ENCODE results near the gene CD1B. TPM values are rescaled to one million over a fixed set of nuclear protein-coding genes. Genes with fewer than 3 reads are reported as not detected.
A peak's percentile ranks its signal among the peaks of the same experiment; 100 is the strongest.
"Not testable (repeated sequence)": the region's sequence is repeated elsewhere in the genome, so short reads cannot be mapped to it uniquely, and the experiment has no call there.

CD1B gene
- total RNA-seq, 3 donors from 2014 or later (not counting 1 experiment from before 2014, with no cell fraction given): not detected

DNA sequence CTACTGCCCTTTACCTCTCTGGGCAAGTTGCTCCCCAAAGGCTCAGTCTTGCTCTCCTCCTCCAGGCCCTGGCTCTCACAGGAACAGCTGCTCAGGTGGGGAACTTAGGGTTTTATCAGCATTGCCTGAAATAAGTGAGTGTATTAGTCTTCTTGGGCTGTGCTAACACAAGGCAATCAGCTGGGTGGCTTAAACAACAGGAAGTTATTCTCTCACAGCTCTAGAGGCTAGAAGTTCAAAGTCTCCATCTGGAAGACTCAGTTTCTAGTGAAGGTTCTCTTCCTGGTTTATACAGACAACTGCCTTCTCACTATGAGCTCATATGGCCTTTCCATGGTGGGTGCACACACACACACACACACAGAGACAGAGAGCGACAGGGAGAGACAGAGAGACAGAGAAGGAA, 44.4 kb downstream of the CD1B start:
- Histone ChIP-seq H3K9me3 (ENCODE audit: control insufficient read depth, insufficient read depth, low read length) (peaks cover 3% of the 10 kb centered on the region), H3K27me3 (ENCODE audit: control insufficient read depth, insufficient read depth, low read length) (no peaks in the 10 kb centered on the region), H3K4me3 (ENCODE audit: low read length) (no peak overlapping the region), H3K4me1 (ENCODE audit: control insufficient read depth, insufficient read depth, low read length) (peaks cover 19% of the 10 kb centered on the region), H3K27ac (ENCODE audit: low read length) (peak overlapping the region; percentile 8), H3K36me3 (ENCODE audit: control insufficient read depth, insufficient read depth, low read length) (no peaks in the 10 kb centered on the region)
- no peaks in the 10 kb centered on the region for H3K36me3 Mint-ChIP-seq
- no peak overlapping the region for H3K4me3 Mint-ChIP-seq
- WGBS (ENCODE audit: insufficient coverage): 40% methylated on average over 1 of the region's 1 CpG
- no peaks in the 10 kb centered on the region for H3K9me3 Mint-ChIP-seq
- H3K27ac Mint-ChIP-seq: no peak overlapping the region
- TF ChIP-seq, protein P1, sequence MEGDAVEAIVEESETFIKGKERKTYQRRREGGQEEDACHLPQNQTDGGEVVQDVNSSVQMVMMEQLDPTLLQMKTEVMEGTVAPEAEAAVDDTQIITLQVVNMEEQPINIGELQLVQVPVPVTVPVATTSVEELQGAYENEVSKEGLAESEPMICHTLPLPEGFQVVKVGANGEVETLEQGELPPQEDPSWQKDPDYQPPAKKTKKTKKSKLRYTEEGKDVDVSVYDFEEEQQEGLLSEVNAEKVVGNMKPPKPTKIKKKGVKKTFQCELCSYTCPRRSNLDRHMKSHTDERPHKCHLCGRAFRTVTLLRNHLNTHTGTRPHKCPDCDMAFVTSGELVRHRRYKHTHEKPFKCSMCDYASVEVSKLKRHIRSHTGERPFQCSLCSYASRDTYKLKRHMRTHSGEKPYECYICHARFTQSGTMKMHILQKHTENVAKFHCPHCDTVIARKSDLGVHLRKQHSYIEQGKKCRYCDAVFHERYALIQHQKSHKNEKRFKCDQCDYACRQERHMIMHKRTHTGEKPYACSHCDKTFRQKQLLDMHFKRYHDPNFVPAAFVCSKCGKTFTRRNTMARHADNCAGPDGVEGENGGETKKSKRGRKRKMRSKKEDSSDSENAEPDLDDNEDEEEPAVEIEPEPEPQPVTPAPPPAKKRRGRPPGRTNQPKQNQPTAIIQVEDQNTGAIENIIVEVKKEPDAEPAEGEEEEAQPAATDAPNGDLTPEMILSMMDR (IDR thresholded peaks at IDR 0.05): no peak
- peaks cover 10 to 23% of the 10 kb centered on the region in 2 donors for H3K4me1 Mint-ChIP-seq
- intact Hi-C loops (cut with micrococcal nuclease): no loop called here
- no peak for DNase-seq
- no peak for ATAC-seq
- H3K27me3 Mint-ChIP-seq (ENCODE audit: low read depth in 2 of 2): peaks cover 6 to 25% of the 10 kb centered on the region in 2 donors

DNA sequence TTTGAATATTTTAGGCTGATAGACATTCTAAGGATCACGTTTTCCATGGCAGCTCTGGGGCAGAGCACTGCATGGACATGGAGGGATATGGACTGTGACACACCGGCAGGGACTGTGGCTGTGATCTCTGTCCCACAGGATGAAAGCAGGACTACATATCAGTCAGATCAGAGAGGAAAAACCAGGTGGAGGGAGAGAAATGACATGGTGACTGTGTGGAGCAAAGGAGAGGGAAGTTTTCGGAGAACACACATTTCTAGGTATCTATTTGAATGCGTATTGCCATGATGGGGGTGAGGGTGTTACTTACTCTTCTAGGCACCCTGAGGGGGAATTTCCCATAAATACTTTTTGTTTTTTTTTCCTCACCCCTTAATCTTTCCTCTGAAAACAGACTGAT, 44.8 kb downstream of the CD1B start:
- WGBS (ENCODE audit: insufficient coverage): 60% methylated on average over 3 of the region's 4 CpGs

DNA sequence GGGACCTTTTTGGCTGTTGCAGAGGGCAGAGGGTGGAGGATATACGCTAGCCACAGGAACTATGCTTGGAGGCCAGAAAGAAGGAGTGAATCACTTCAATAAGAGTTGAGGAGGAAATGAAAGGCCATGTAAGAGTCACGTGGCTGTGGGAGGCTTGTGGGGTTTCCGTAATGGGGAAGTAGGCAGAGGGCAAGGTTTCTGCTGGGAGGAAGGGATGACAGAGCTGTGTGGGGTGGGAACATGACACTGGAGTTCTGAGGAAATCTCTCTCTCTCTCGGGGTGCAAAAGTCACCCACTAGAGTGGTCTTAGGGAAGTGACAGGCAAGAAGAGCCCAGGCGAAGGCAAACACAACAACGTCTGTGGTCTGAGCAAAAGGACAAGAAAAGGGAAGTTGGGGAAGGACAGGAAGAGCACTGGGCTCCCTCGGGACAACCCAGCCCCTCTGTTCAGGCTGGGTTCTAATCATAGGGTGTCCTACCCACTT, 45.5 kb downstream of the CD1B start:
- Histone ChIP-seq H3K27me3 (ENCODE audit: control insufficient read depth, insufficient read depth, low read length) (no peaks in the 10 kb centered on the region), H3K36me3 (ENCODE audit: control insufficient read depth, insufficient read depth, low read length) (no peaks in the 10 kb centered on the region), H3K4me1 (ENCODE audit: control insufficient read depth, insufficient read depth, low read length) (peaks cover 16% of the 10 kb centered on the region), H3K27ac (ENCODE audit: low read length) (peak overlapping the region; percentile 47), H3K4me3 (ENCODE audit: low read length) (no peak overlapping the region), H3K9me3 (ENCODE audit: control insufficient read depth, insufficient read depth, low read length) (peaks cover 3% of the 10 kb centered on the region)
- H3K4me3 Mint-ChIP-seq: no peak overlapping the region
- H3K27ac Mint-ChIP-seq: peak overlapping the region in 1 of 2 donors; percentile 11
- peak; percentile 42 to 70 (median 52) for ATAC-seq
- DNase-seq: peak in 1 of 2 donors; percentile 20
- TF ChIP-seq, protein P1 (IDR thresholded peaks at IDR 0.05): no peak
- peaks cover 8 to 37% of the 10 kb centered on the region in 2 donors for H3K27me3 Mint-ChIP-seq (ENCODE audit: low read depth in 2 of 2)
- H3K36me3 Mint-ChIP-seq: no peaks in the 10 kb centered on the region
- H3K4me1 Mint-ChIP-seq: peaks cover 10 to 23% of the 10 kb centered on the region in 2 donors
- intact Hi-C loops (cut with micrococcal nuclease): no loop called here
- WGBS (ENCODE audit: insufficient coverage): 11% methylated on average over 7 of the region's 7 CpGs
- H3K9me3 Mint-ChIP-seq: no peaks in the 10 kb centered on the region

More for the DNA sequence above, 44.8 kb downstream of the CD1B start:
- TF ChIP-seq, protein P1 (IDR thresholded peaks at IDR 0.05): no peak
- peaks cover 3% of the 10 kb centered on the region for H3K9me3 ChIP-seq (ENCODE audit: control insufficient read depth, insufficient read depth, low read length)
- H3K4me3 ChIP-seq (ENCODE audit: low read length): no peak overlapping the region
- no peaks in the 10 kb centered on the region for H3K36me3 Mint-ChIP-seq
- H3K27me3 Mint-ChIP-seq (ENCODE audit: low read depth in 2 of 2): peaks cover 8 to 30% of the 10 kb centered on the region in 2 donors
- peak overlapping the region; percentile 8 for H3K27ac ChIP-seq (ENCODE audit: low read length)
- H3K27ac Mint-ChIP-seq: peak overlapping the region in 1 of 2 donors; percentile 11
- no peak for ATAC-seq
- peaks cover 19% of the 10 kb centered on the region for H3K4me1 ChIP-seq (ENCODE audit: control insufficient read depth, insufficient read depth, low read length)
- no peaks in the 10 kb centered on the region for H3K9me3 Mint-ChIP-seq
- DNase-seq: no peak
- H3K36me3 ChIP-seq (ENCODE audit: control insufficient read depth, insufficient read depth, low read length): no peaks in the 10 kb centered on the region
- no peak overlapping the region for H3K4me3 Mint-ChIP-seq
- intact Hi-C loops (cut with micrococcal nuclease): no loop called here
- H3K27me3 ChIP-seq (ENCODE audit: control insufficient read depth, insufficient read depth, low read length): no peaks in the 10 kb centered on the region
- H3K4me1 Mint-ChIP-seq: peaks cover 10 to 23% of the 10 kb centered on the region in 2 donors

DNA sequence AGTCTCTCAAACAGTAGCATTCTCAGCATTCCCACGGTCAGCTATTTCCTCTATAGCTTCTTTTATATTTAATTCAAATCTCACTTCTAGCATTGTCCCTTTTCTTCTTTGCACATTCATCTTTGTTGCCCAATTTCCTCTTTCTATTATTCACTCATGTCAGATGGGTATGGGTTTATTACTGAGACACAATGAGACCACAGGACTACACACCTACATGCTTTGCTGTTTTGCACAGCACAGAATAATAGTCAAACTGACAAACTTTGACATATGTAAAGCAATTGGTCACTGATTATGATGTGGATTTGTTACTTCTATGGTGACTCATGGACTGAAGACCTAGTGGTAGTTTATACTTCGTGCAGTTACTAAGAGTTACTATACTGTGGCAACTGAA, 47.4 kb downstream of the CD1B start:
- no peak overlapping the region for H3K4me3 ChIP-seq (ENCODE audit: low read length)
- H3K27me3 ChIP-seq (ENCODE audit: control insufficient read depth, insufficient read depth, low read length): no peaks in the 10 kb centered on the region
- DNase-seq: no peak
- no peaks in the 10 kb centered on the region for H3K36me3 Mint-ChIP-seq
- no peaks in the 10 kb centered on the region for H3K36me3 ChIP-seq (ENCODE audit: control insufficient read depth, insufficient read depth, low read length)
- 44% methylated on average over 2 of the region's 2 CpGs for WGBS (ENCODE audit: insufficient coverage)
- no peak overlapping the region for H3K4me3 Mint-ChIP-seq
- H3K9me3 Mint-ChIP-seq: no peaks in the 10 kb centered on the region
- peak in 1 of 3 donors; percentile 15 for ATAC-seq
- peaks cover 8 to 37% of the 10 kb centered on the region in 2 donors for H3K27me3 Mint-ChIP-seq (ENCODE audit: low read depth in 2 of 2)
- peaks cover 10 to 23% of the 10 kb centered on the region in 2 donors for H3K4me1 Mint-ChIP-seq
- H3K9me3 ChIP-seq (ENCODE audit: control insufficient read depth, insufficient read depth, low read length): peaks cover 3% of the 10 kb centered on the region
- no peak overlapping the region for H3K27ac ChIP-seq (ENCODE audit: low read length)
- peaks cover 16% of the 10 kb centered on the region for H3K4me1 ChIP-seq (ENCODE audit: control insufficient read depth, insufficient read depth, low read length)
- no peak overlapping the region for H3K27ac Mint-ChIP-seq
- intact Hi-C loops (cut with micrococcal nuclease): no loop called here
- TF ChIP-seq, protein P1 (IDR thresholded peaks at IDR 0.05): no peak

DNA sequence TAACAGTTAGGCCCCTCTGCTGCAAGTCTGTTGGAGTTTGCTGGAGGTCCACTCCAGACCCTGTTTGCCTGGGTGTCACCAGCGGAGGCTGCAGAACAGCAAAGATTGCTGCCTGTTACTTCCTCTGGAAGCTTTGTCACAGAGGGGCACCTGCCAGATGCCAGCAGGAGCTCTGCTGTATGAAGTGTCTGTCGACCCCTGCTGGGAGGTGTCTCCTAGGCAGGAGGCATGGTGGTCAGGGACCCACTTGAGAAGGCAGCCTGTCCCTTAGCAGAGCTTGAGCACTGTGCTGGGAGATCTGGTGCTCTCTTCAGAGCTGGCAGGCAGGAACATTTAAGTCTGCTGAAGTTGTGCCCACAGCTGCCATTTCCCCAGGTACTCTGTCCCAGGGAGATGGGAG, 48.9 kb downstream of the CD1B start:
- H3K4me3 ChIP-seq (ENCODE audit: low read length); H3K9me3 Mint-ChIP-seq; intact Hi-C loops (cut with micrococcal nuclease); H3K36me3 Mint-ChIP-seq; DNase-seq; H3K27ac Mint-ChIP-seq; H3K27ac ChIP-seq (ENCODE audit: low read length); H3K36me3 ChIP-seq (ENCODE audit: control insufficient read depth, insufficient read depth, low read length); ATAC-seq; H3K27me3 ChIP-seq (ENCODE audit: control insufficient read depth, insufficient read depth, low read length); H3K9me3 ChIP-seq (ENCODE audit: control insufficient read depth, insufficient read depth, low read length); H3K4me3 Mint-ChIP-seq: not testable (repeated sequence)
- H3K4me1 ChIP-seq (ENCODE audit: control insufficient read depth, insufficient read depth, low read length): peaks cover 16% of the 10 kb centered on the region
- 73% methylated on average over 2 of the region's 2 CpGs for WGBS (ENCODE audit: insufficient coverage)
- H3K27me3 Mint-ChIP-seq (ENCODE audit: low read depth in 2 of 2): peaks cover 8 to 37% of the 10 kb centered on the region in 2 donors
- H3K4me1 Mint-ChIP-seq: peaks cover 10 to 23% of the 10 kb centered on the region in 2 donors

Data from natural killer cell (primary cell).